CD14-positive monocyte (primary cell): ENCODE measurements around the gene SPON1. TPM values are rescaled to one million over a fixed set of nuclear protein-coding genes. Genes with fewer than 3 reads are reported as not detected.

ENCODE experiments used
- DNase-seq, 3 donors: peaks; one replicate each; pipeline ENCODE4 v3.0.0-alpha.2; 2011 to 2022
- H2AFZ ChIP-seq: 2 replicates; pipeline ENCODE4 v1.6.0; 2012; ENCODE audit warnings: mild to moderate bottlenecking, low read depth, low read length, inconsistent platforms; ENCODE audit not compliant: insufficient read depth, poor library complexity, severe bottlenecking
- H3K27ac ChIP-seq, 2 donors: 1 replicate in 1 of 2; 2 replicates in 1 of 2; pipeline ENCODE4 v1.5.1; 2012 to 2013; ENCODE audit warnings: low read length in 2 of 2, control low read depth in 1 of 2, inconsistent platforms in 1 of 2, low read depth in 1 of 2, mild to moderate bottlenecking in 1 of 2
- H3K27me3 ChIP-seq, 2 donors: one replicate each; pipeline versions ENCODE4 v1.6.0 to v1.6.1; 2011 to 2013; ENCODE audit warnings: low read length in 2 of 2; ENCODE audit not compliant: control insufficient read depth in 2 of 2, insufficient read depth in 2 of 2
- H3K36me3 ChIP-seq, 2 donors: replicated peaks in 1 of 2; 1 replicate in 1 of 2; 2 replicates in 1 of 2; pipeline versions ENCODE4 v1.5.1 to v1.6.1; 2012 to 2013; ENCODE audit warnings: low read length in 2 of 2, control low read depth in 1 of 2, inconsistent platforms in 1 of 2, mild to moderate bottlenecking in 1 of 2; ENCODE audit not compliant: insufficient read depth in 2 of 2, control insufficient read depth in 1 of 2
- H3K4me1 ChIP-seq, 2 donors: 1 replicate in 1 of 2; 2 replicates in 1 of 2; pipeline versions ENCODE4 v1.5.1 to v1.6.1; 2012 to 2013; ENCODE audit warnings: low read length in 2 of 2, control low read depth in 1 of 2, inconsistent platforms in 1 of 2, mild to moderate bottlenecking in 1 of 2, moderate library complexity in 1 of 2; ENCODE audit not compliant: insufficient read depth in 2 of 2, control insufficient read depth in 1 of 2
- H3K4me2 ChIP-seq: replicated peaks from 2 replicates; pipeline ENCODE3; 2012; ENCODE audit warnings: low read length, moderate library complexity, mild to moderate bottlenecking; ENCODE audit not compliant: poor library complexity, severe bottlenecking; ENCODE audit errors: extremely low read depth
- H3K4me3 ChIP-seq, 3 experiments: fragments of 200-600 bp in 1 of 3; sonication (generic) in 1 of 3; replicated peaks in 1 of 3; 1 replicate in 2 of 3; 2 replicates in 1 of 3; pipeline ENCODE4 v1.5.1; 2011 to 2013; ENCODE audit warnings: low read length in 3 of 3, mild to moderate bottlenecking in 3 of 3, control low read depth in 2 of 3, low read depth in 2 of 3, inconsistent platforms in 1 of 3, moderate library complexity in 1 of 3
- H3K79me2 ChIP-seq: 2 replicates; pipeline ENCODE4 v1.6.0; 2012; ENCODE audit warnings: mild to moderate bottlenecking, control low read depth, inconsistent platforms, low read length, moderate library complexity; ENCODE audit not compliant: insufficient read depth
- H3K9ac ChIP-seq: 2 replicates; pipeline ENCODE4 v1.6.0; 2017; ENCODE audit warnings: low read length, mild to moderate bottlenecking; ENCODE audit not compliant: insufficient read depth, poor library complexity, severe bottlenecking
- H3K9me3 ChIP-seq, 2 donors: replicated peaks in 1 of 2; 1 replicate in 1 of 2; 2 replicates in 1 of 2; pipeline versions ENCODE4 v1.5.1 to v1.6.1; 2012 to 2013; ENCODE audit warnings: low read length in 2 of 2, control low read depth in 1 of 2; ENCODE audit not compliant: control insufficient read depth in 1 of 2, insufficient read depth in 1 of 2
- H4K20me1 ChIP-seq: 2 replicates; pipeline ENCODE4 v1.6.0; 2012; ENCODE audit warnings: mild to moderate bottlenecking, low read length, control low read depth, moderate library complexity; ENCODE audit not compliant: insufficient read depth
- H3K27ac Mint-ChIP-seq, 7 donors: one replicate each; pipeline ENCODE4 v1.8.0; 2020; ENCODE audit warnings: mild to moderate bottlenecking in 7 of 7, mixed read lengths in 7 of 7, moderate library complexity in 6 of 7, inconsistent platforms in 2 of 7
- H3K27me3 Mint-ChIP-seq, 3 donors: one replicate each; pipeline ENCODE4 v1.8.0; 2021 to 2022; ENCODE audit warnings: low read depth in 3 of 3, mild to moderate bottlenecking in 3 of 3, mixed read lengths in 3 of 3, moderate library complexity in 3 of 3, inconsistent platforms in 1 of 3
- H3K36me3 Mint-ChIP-seq, 2 donors: one replicate each; pipeline ENCODE4 v1.8.0; 2020; ENCODE audit warnings: mixed read lengths in 2 of 2, inconsistent platforms in 1 of 2, mild to moderate bottlenecking in 1 of 2
- H3K4me1 Mint-ChIP-seq: one replicate; pipeline ENCODE4 v1.8.0; 2020; ENCODE audit warnings: mild to moderate bottlenecking, mixed read lengths
- H3K4me3 Mint-ChIP-seq, 2 donors: one replicate each; pipeline ENCODE4 v1.8.0; 2020; ENCODE audit warnings: mild to moderate bottlenecking in 2 of 2, mixed read lengths in 2 of 2, moderate library complexity in 1 of 2
- H3K9me3 Mint-ChIP-seq, 7 donors: one replicate each; pipeline ENCODE4 v1.8.0; 2020 to 2022; ENCODE audit warnings: mixed read lengths in 7 of 7, mild to moderate bottlenecking in 6 of 7, moderate library complexity in 6 of 7, inconsistent platforms in 2 of 7
- WGBS: methylation state at CpG from one replicate; pipeline ENCODE4 v1.1.5; 2013; ENCODE audit warnings: missing lambda C conversion rate; ENCODE audit not compliant: insufficient coverage; 5-methylcytosine and 5-hydroxymethylcytosine counted together
- intact Hi-C, 2 donors: fragments of 100-400 bp; cut with micrococcal nuclease; formaldehyde crosslinking; loops; one replicate each; pipeline versions ENCODE4 v1.15.0 to v1.15.1; 2023
- polyA plus RNA-seq, 3 donors: library from polyadenylated mRNA; depleted of rRNA in 1 of 3; unstranded in 2 of 3; stranded (reverse) in 1 of 3; fragments of 300-500 nt in 2 of 3; fragments of >200 nt in 1 of 3; fragmentation: Illumina TruSeq in 2 of 3; gene quantifications; 1 replicate in 2 of 3; 2 replicates in 1 of 3; pipeline ENCODE4 v1.2.3, GENCODE V29; 2012 to 2021
- TF ChIP-seq, protein P1 (sequence below): fragments of 200-600 bp; IDR thresholded peaks from one replicate; pipeline ENCODE4 v1.8.0; 2022; ENCODE audit warnings: antibody characterized with exemption, mild to moderate bottlenecking

Gene SPON1
- polyA plus RNA-seq, 3 donors: not detected

DNA sequence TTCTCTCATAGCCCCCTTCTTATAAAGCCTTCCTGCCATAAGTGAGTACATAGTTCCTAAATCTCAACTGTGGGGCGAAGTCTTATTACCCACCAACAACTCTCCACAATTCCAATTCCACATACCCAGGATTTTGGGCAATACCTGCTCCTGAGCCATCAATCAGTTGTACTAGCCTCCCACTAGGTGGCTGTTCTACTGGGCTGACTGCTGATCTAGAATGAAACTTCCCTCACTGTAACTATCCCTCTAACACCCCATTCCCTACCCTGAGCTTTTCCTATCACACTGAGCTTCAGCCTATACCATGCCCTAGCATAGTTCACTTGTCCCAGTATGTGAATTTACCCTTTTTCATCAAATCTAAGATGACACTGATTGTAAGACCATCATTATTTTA is 344.0 kb downstream of the SPON1 start:
- TF ChIP-seq, protein P1, sequence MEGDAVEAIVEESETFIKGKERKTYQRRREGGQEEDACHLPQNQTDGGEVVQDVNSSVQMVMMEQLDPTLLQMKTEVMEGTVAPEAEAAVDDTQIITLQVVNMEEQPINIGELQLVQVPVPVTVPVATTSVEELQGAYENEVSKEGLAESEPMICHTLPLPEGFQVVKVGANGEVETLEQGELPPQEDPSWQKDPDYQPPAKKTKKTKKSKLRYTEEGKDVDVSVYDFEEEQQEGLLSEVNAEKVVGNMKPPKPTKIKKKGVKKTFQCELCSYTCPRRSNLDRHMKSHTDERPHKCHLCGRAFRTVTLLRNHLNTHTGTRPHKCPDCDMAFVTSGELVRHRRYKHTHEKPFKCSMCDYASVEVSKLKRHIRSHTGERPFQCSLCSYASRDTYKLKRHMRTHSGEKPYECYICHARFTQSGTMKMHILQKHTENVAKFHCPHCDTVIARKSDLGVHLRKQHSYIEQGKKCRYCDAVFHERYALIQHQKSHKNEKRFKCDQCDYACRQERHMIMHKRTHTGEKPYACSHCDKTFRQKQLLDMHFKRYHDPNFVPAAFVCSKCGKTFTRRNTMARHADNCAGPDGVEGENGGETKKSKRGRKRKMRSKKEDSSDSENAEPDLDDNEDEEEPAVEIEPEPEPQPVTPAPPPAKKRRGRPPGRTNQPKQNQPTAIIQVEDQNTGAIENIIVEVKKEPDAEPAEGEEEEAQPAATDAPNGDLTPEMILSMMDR: no peak
- H4K20me1 ChIP-seq: no peaks in the 10 kb centered on the region
- no peak overlapping the region for H3K4me2 ChIP-seq
- no peak overlapping the region for H3K27ac ChIP-seq
- H3K27me3 ChIP-seq: no peaks in the 10 kb centered on the region
- Mint-ChIP-seq H3K9me3 (no peaks in the 10 kb centered on the region), H3K27me3 (peaks cover 1 to 2% (median 2%) of the 10 kb centered on the region in 3 donors), H3K4me1 (no peaks in the 10 kb centered on the region), H3K36me3 (no peaks in the 10 kb centered on the region), H3K27ac (no peak overlapping the region), H3K4me3 (no peak overlapping the region)
- H3K36me3 ChIP-seq: no peaks in the 10 kb centered on the region
- H3K4me1 ChIP-seq: no peaks in the 10 kb centered on the region
- DNase-seq: no peak
- H3K9me3 ChIP-seq: no peaks in the 10 kb centered on the region
- H3K4me3 ChIP-seq: no peak overlapping the region
- 80% methylated on average over 1 of the region's 1 CpG for WGBS
- no peak overlapping the region for H2AFZ ChIP-seq
- intact Hi-C loops: no loop called here
- no peak overlapping the region for H3K9ac ChIP-seq
- no peaks in the 10 kb centered on the region for H3K79me2 ChIP-seq

DNA sequence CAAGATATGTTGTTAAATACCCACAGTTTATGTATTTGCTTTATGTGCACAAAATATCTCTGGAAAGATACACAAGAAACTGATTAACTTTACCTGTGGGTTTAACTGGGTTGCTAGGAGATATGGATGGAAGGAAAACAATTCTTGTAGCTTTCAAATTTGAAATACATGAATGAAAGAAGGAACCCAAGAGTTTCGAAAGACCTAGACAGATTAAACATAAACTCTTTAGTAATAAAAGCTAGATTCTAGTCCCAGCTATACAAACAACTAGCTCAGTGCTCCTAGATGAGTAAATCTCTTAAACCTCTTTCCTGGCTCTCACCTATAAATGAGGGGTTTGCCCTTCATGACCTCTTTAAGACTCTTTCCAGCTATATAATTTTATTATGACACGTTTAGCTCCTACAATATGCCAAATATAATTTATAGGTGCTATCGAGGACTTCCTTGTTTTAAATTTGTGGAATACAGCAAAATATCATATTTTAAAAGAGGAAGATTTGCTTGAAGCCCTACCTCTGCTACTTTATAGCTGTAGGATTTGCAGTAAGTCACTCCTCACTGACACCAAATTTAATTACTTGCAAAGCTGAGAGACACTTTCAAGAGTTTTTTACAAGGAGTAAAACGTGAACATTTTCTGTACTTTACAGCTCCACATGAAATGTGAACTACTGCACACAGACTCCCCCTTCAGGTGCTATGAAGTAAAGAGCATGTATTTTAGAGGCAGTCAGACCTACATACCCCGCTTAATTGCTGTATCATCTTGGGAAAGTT is 345.8 kb downstream of the SPON1 start:
- Histone ChIP-seq H3K9ac (no peak overlapping the region), H3K4me1 (no peaks in the 10 kb centered on the region), H4K20me1 (no peaks in the 10 kb centered on the region), H3K4me2 (no peak overlapping the region), H3K27me3 (no peaks in the 10 kb centered on the region), H2AFZ (no peak overlapping the region), H3K4me3 (no peak overlapping the region), H3K27ac (no peak overlapping the region), H3K9me3 (no peaks in the 10 kb centered on the region), H3K79me2 (no peaks in the 10 kb centered on the region), H3K36me3 (no peaks in the 10 kb centered on the region)
- Mint-ChIP-seq H3K4me1 (no peaks in the 10 kb centered on the region), H3K36me3 (no peaks in the 10 kb centered on the region), H3K4me3 (no peak overlapping the region), H3K9me3 (no peaks in the 10 kb centered on the region), H3K27me3 (peaks cover 1 to 2% (median 2%) of the 10 kb centered on the region in 3 donors), H3K27ac (no peak overlapping the region)
- WGBS: no CpG with 5 or more reads among the region's 5 CpGs
- DNase-seq: no peak
- intact Hi-C loops: no loop called here
- TF ChIP-seq, protein P1: peak; percentile 39
